Measurements from ENCODE around the gene SPAG17. TPM values are rescaled to one million over a fixed set of nuclear protein-coding genes. Genes with fewer than 3 reads are reported as not detected.
A peak's percentile ranks its signal among the peaks of the same experiment; 100 is the strongest.

The SPAG17 gene
- total RNA-seq, 1 donor from 2014 or later = 1.9 TPM

GRCh38 chr1:118143121-118143520 is 41.9 kb downstream of the SPAG17 start:
- H3K4me3 Mint-ChIP-seq (ENCODE audit: unreplicated experiment) = no peak overlapping the region

GRCh38 chr1:118142546-118142945 is 42.5 kb downstream of the SPAG17 start:
- Histone ChIP-seq H4K20me1 (ENCODE audit: insufficient read depth, low read length) (no peaks in the 10 kb centered on the region), H3K79me2 (ENCODE audit: insufficient read depth, low read length) (no peaks in the 10 kb centered on the region), H3K4me3 (ENCODE audit: insufficient read depth, low read depth, low read length) (no peak overlapping the region), H3K36me3 (ENCODE audit: insufficient read depth, low read length) (no peaks in the 10 kb centered on the region), H3K9ac (ENCODE audit: low read length) (no peak overlapping the region), H3K4me1 (ENCODE audit: insufficient read depth, low read length) (no peaks in the 10 kb centered on the region), H3K27me3 (ENCODE audit: insufficient read depth, low read length) (no peaks in the 10 kb centered on the region), H2AFZ (ENCODE audit: low read depth, low read length) (no peak overlapping the region), H3K9me3 (ENCODE audit: insufficient read depth, low read depth, low read length) (no peaks in the 10 kb centered on the region), H3K4me2 (ENCODE audit: low read length) (no peak overlapping the region), H3K27ac (ENCODE audit: low read depth, low read length) (no peak overlapping the region)
- DNase-seq (ENCODE audit: low read depth) (no peak), FAIRE-seq (no peak)
- peaks cover 2% of the 10 kb centered on the region for H3K9me3 Mint-ChIP-seq (ENCODE audit: unreplicated experiment)
- H3K36me3 Mint-ChIP-seq (ENCODE audit: low read depth, unreplicated experiment) = no peaks in the 10 kb centered on the region
- peaks cover 9% of the 10 kb centered on the region for H3K4me1 Mint-ChIP-seq (ENCODE audit: low read depth, unreplicated experiment)
- H3K27me3 Mint-ChIP-seq (ENCODE audit: low read depth, unreplicated experiment) = no peaks in the 10 kb centered on the region
- no peak overlapping the region for H3K27ac Mint-ChIP-seq (ENCODE audit: unreplicated experiment)
- H3K4me3 Mint-ChIP-seq (ENCODE audit: unreplicated experiment) = no peak overlapping the region
- TF ChIP-seq EZH2 (IDR thresholded peaks at IDR 0.05; ENCODE audit: insufficient read depth, low read length) (no peak), CTCF (IDR thresholded peaks at IDR 0.05; ENCODE audit: insufficient read depth, low read depth, low read length) (no peak)

More at GRCh38 chr1:118143121-118143520, 41.9 kb downstream of the SPAG17 start:
- no peak overlapping the region for H3K9ac ChIP-seq (ENCODE audit: low read length)
- no peak overlapping the region for H2AFZ ChIP-seq (ENCODE audit: low read depth, low read length)
- H3K36me3 Mint-ChIP-seq (ENCODE audit: low read depth, unreplicated experiment) = no peaks in the 10 kb centered on the region
- no peaks in the 10 kb centered on the region for H3K4me1 ChIP-seq (ENCODE audit: insufficient read depth, low read length)
- H3K27me3 ChIP-seq (ENCODE audit: insufficient read depth, low read length) = no peaks in the 10 kb centered on the region
- H3K4me1 Mint-ChIP-seq (ENCODE audit: low read depth, unreplicated experiment) = peaks cover 14% of the 10 kb centered on the region
- H3K4me3 ChIP-seq (ENCODE audit: insufficient read depth, low read depth, low read length) = no peak overlapping the region
- FAIRE-seq = no peak
- no peaks in the 10 kb centered on the region for H3K27me3 Mint-ChIP-seq (ENCODE audit: low read depth, unreplicated experiment)
- H3K27ac ChIP-seq (ENCODE audit: low read depth, low read length) = no peak overlapping the region
- H3K36me3 ChIP-seq (ENCODE audit: insufficient read depth, low read length) = no peaks in the 10 kb centered on the region
- H3K4me2 ChIP-seq (ENCODE audit: low read length) = no peak overlapping the region
- H3K79me2 ChIP-seq (ENCODE audit: insufficient read depth, low read length) = no peaks in the 10 kb centered on the region
- no peak overlapping the region for H3K27ac Mint-ChIP-seq (ENCODE audit: unreplicated experiment)
- peak; percentile 12 for DNase-seq (ENCODE audit: low read depth)
- H3K9me3 Mint-ChIP-seq (ENCODE audit: unreplicated experiment) = peaks cover 2% of the 10 kb centered on the region
- no peaks in the 10 kb centered on the region for H4K20me1 ChIP-seq (ENCODE audit: insufficient read depth, low read length)
- TF ChIP-seq EZH2 (IDR thresholded peaks at IDR 0.05; ENCODE audit: insufficient read depth, low read length) (no peak), CTCF (IDR thresholded peaks at IDR 0.05; ENCODE audit: insufficient read depth, low read depth, low read length) (no peak)
- H3K9me3 ChIP-seq (ENCODE audit: insufficient read depth, low read depth, low read length) = no peaks in the 10 kb centered on the region

- H3K27me3 Mint-ChIP-seq (ENCODE audit: low read depth, unreplicated experiment) = no peaks in the 10 kb centered on the region
- H3K36me3 Mint-ChIP-seq (ENCODE audit: low read depth, unreplicated experiment) = no peaks in the 10 kb centered on the region
- no peak for TF ChIP-seq CTCF (IDR thresholded peaks at IDR 0.05; ENCODE audit: insufficient read depth, low read depth, low read length)
- TF ChIP-seq EZH2 (IDR thresholded peaks at IDR 0.05; ENCODE audit: insufficient read depth, low read length) = no peak
- Histone ChIP-seq H3K9me3 (ENCODE audit: insufficient read depth, low read depth, low read length) (no peaks in the 10 kb centered on the region), H2AFZ (ENCODE audit: low read depth, low read length) (no peak overlapping the region), H3K9ac (ENCODE audit: low read length) (no peak overlapping the region), H3K4me2 (ENCODE audit: low read length) (no peak overlapping the region), H3K36me3 (ENCODE audit: insufficient read depth, low read length) (no peaks in the 10 kb centered on the region), H4K20me1 (ENCODE audit: insufficient read depth, low read length) (no peaks in the 10 kb centered on the region), H3K27ac (ENCODE audit: low read depth, low read length) (no peak overlapping the region), H3K79me2 (ENCODE audit: insufficient read depth, low read length) (no peaks in the 10 kb centered on the region), H3K27me3 (ENCODE audit: insufficient read depth, low read length) (no peaks in the 10 kb centered on the region), H3K4me1 (ENCODE audit: insufficient read depth, low read length) (peaks cover 10% of the 10 kb centered on the region), H3K4me3 (ENCODE audit: insufficient read depth, low read depth, low read length) (no peak overlapping the region)
- H3K9me3 Mint-ChIP-seq (ENCODE audit: unreplicated experiment) = no peaks in the 10 kb centered on the region
- H3K4me3 Mint-ChIP-seq (ENCODE audit: unreplicated experiment) = no peak overlapping the region
- no peak overlapping the region for H3K27ac Mint-ChIP-seq (ENCODE audit: unreplicated experiment)
- H3K4me1 Mint-ChIP-seq (ENCODE audit: low read depth, unreplicated experiment) = peaks cover 21% of the 10 kb centered on the region
- DNase-seq (ENCODE audit: low read depth) = no peak
- no peak for FAIRE-seq
Measured at GRCh38 chr1:118137900-118138299, 47.1 kb downstream of the SPAG17 start.

Measured in astrocyte (in vitro differentiated cells and primary cell).